Activated CD4-positive, alpha-beta T cell treated with anti-CD3 and anti-CD28 coated beads for 36 hours (primary cell): Measurements from ENCODE around the gene GREB1. TPM values are rescaled to one million over a fixed set of nuclear protein-coding genes. Genes with fewer than 3 reads are reported as not detected.

Source experiments
- ATAC-seq: fragments of 200-7000 bp; cut with Tn5 transposase; one replicate; pipeline ENCODE4 v1.10.0; 2021; ENCODE audit warnings: mild to moderate bottlenecking, moderate library complexity
- CTCF ChIA-PET: fragments of 350-600 bp; sonication (Branson Sonifier 250); formaldehyde crosslinking; loops from one replicate; lab custom pipeline; 2021; ENCODE audit warnings: antibody characterized with exemption; lab: Charles Lee
- POLR2A ChIA-PET: fragments of 350-600 bp; sonication (Branson Sonifier 250); formaldehyde crosslinking; loops from one replicate; lab custom pipeline; 2021; ENCODE audit warnings: antibody characterized with exemption, inconsistent platforms; lab: Charles Lee
- DNase-seq: peaks from one replicate; pipeline ENCODE4 v3.0.0-alpha.2; 2020
- H3K27ac Mint-ChIP-seq: one replicate; pipeline ENCODE4 v1.8.0; 2021; ENCODE audit warnings: mixed read lengths
- H3K27me3 Mint-ChIP-seq: one replicate; pipeline ENCODE4 v1.8.0; 2021; ENCODE audit warnings: mixed read lengths
- H3K36me3 Mint-ChIP-seq: one replicate; pipeline ENCODE4 v1.8.0; 2021; ENCODE audit warnings: low read depth, mixed read lengths
- H3K4me1 Mint-ChIP-seq: one replicate; pipeline ENCODE4 v1.8.0; 2021; ENCODE audit warnings: mixed read lengths
- H3K4me3 Mint-ChIP-seq: one replicate; pipeline ENCODE4 v1.8.0; 2021; ENCODE audit warnings: mild to moderate bottlenecking, moderate library complexity, mixed read lengths
- H3K9me3 Mint-ChIP-seq: one replicate; pipeline ENCODE4 v1.8.0; 2021; ENCODE audit warnings: low read depth, mixed read lengths
- intact Hi-C, 2 experiments: fragments of 100-400 bp; cut with DNase I in 1 of 2; cut with micrococcal nuclease in 1 of 2; formaldehyde crosslinking; loops; one replicate each; pipeline versions ENCODE4 v1.14.2 to v1.15.1; 2022 to 2024; cut with DNase I, micrococcal nuclease
- total RNA-seq, 2 experiments: library from RNA; stranded (reverse); gene quantifications; one replicate each; pipeline ENCODE4 v1.2.3, GENCODE V29; 2021

The GREB1 gene
- total RNA-seq, 2 experiments from 2014 or later: 0.57 to 0.65 TPM

DNA sequence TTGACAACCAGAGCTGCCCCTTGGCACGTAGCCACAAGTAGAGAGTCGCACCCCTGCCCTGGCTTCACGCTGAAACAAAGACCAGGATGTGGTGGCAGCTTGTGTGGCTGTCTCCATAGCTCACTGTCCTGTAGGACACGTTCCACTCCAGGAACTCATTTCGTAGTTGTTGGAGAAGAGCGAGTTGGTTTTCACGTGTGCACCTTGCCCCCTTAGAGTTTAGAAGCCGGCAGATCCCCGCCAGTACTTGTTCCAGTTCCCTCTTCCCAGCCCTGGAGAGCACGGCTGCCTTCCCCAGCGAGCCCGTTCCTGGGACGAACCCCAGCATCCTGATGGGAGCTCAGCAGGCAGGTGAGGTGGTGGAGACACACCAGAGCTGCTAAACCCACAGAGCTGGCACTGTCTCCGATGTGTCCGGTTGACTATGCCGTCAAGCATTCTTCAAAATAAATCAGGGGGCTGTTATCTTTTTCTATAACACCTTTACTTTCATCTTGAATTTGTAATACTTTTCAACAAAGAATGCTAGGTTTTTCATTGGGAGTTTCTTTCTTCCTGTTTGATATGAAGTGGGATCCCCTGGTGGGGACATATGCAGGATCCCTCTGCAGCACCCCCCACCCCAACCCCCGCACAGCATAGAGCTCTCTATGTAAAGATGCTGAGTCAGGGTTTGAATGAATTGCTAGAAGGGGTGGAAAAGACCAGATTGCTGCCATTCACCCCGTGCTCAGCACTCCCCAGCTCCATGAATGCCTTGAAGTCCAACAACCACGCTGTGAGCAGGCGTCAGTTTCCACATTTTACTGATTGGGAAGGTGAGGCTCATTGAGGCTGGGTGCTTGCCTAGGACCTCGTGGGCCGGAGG, 44.5 kb downstream of the GREB1 start:
- H3K4me3 Mint-ChIP-seq: no peak overlapping the region
- H3K9me3 Mint-ChIP-seq: no peaks in the 10 kb centered on the region

GRCh38 chr2:11578986-11579774, 45.3 kb downstream of the GREB1 start:
- CTCF ChIA-PET: interaction anchor here (1.1 to 10.9 kb wide), 3 partner anchors 100 to 767 kb away, joined by 3 to 133 read pairs (median 4); partner anchors contain the start of gene PDIA6
- H3K27me3 Mint-ChIP-seq: peaks cover 2% of the 10 kb centered on the region
- no peaks in the 10 kb centered on the region for H3K36me3 Mint-ChIP-seq
- intact Hi-C loops: no loop called here
- peaks cover 15% of the 10 kb centered on the region for H3K4me1 Mint-ChIP-seq
- H3K27ac Mint-ChIP-seq: no peak overlapping the region
- DNase-seq: no peak
- ATAC-seq: no peak
- POLR2A ChIA-PET: no interaction called here
- H3K4me3 Mint-ChIP-seq: no peak overlapping the region
- no peaks in the 10 kb centered on the region for H3K9me3 Mint-ChIP-seq

More for the DNA sequence above, 44.5 kb downstream of the GREB1 start:
- H3K27me3 Mint-ChIP-seq: no peaks in the 10 kb centered on the region
- POLR2A ChIA-PET: no interaction called here
- DNase-seq (no peak), ATAC-seq (no peak)
- CTCF ChIA-PET: interaction anchor here (1.1 to 2.0 kb wide), 2 partner anchors 13 to 766 kb away, joined by 3 to 7 read pairs; partner anchors contain the start of gene PDIA6
- intact Hi-C loops: no loop called here
- no peak overlapping the region for H3K27ac Mint-ChIP-seq
- H3K4me1 Mint-ChIP-seq: peaks cover 6% of the 10 kb centered on the region
- H3K36me3 Mint-ChIP-seq: no peaks in the 10 kb centered on the region

- intact Hi-C loops: loop anchor here (5.0 kb wide), 2 partner anchors 197 to 748 kb away; no protein-coding TSS in a partner anchor
These were observed 46.2 kb downstream of the GREB1 start for GRCh38 chr2:11579867-11580659.

GRCh38 chr2:11580697-11581096, 46.9 kb downstream of the GREB1 start:
- DNase-seq: no peak
- H3K4me3 Mint-ChIP-seq: no peak overlapping the region
- peaks cover 9% of the 10 kb centered on the region for H3K27me3 Mint-ChIP-seq
- ChIA-PET CTCF (interaction anchor here (0.7 to 10.9 kb wide), 4 partner anchors 102 to 746 kb away, joined by 3 to 133 read pairs (median 32); a partner anchor contains a TSS), POLR2A (no interaction called here)
- H3K4me1 Mint-ChIP-seq: peaks cover 18% of the 10 kb centered on the region
- ATAC-seq: no peak
- intact Hi-C loops: loop anchor here (5.0 kb wide), 2 partner anchors 197 to 748 kb away; no protein-coding TSS in a partner anchor
- no peaks in the 10 kb centered on the region for H3K9me3 Mint-ChIP-seq
- H3K36me3 Mint-ChIP-seq: no peaks in the 10 kb centered on the region
- H3K27ac Mint-ChIP-seq: no peak overlapping the region

More at GRCh38 chr2:11579867-11580659, 46.2 kb downstream of the GREB1 start:
- H3K36me3 Mint-ChIP-seq: no peaks in the 10 kb centered on the region
- H3K27me3 Mint-ChIP-seq: peaks cover 2% of the 10 kb centered on the region
- CTCF ChIA-PET: interaction anchor here (1.2 to 10.9 kb wide), 2 partner anchors 101 to 447 kb away, joined by 4 to 133 read pairs; a partner anchor contains a TSS
- H3K9me3 Mint-ChIP-seq: no peaks in the 10 kb centered on the region
- POLR2A ChIA-PET: no interaction called here
- H3K4me1 Mint-ChIP-seq: peaks cover 18% of the 10 kb centered on the region
- no peak for ATAC-seq
- no peak overlapping the region for H3K27ac Mint-ChIP-seq
- no peak overlapping the region for H3K4me3 Mint-ChIP-seq
- peak; percentile 22 for DNase-seq

- intact Hi-C loops: loop anchor here (5.0 kb wide), 2 partner anchors 196 to 749 kb away; no protein-coding TSS in a partner anchor
- POLR2A ChIA-PET: no interaction called here
- Mint-ChIP-seq H3K27me3 (peaks cover 10% of the 10 kb centered on the region), H3K9me3 (no peaks in the 10 kb centered on the region), H3K4me3 (no peak overlapping the region), H3K4me1 (peaks cover 18% of the 10 kb centered on the region), H3K27ac (no peak overlapping the region), H3K36me3 (no peaks in the 10 kb centered on the region)
- DNase-seq (no peak), ATAC-seq (no peak)
- CTCF ChIA-PET: interaction anchor here (0.6 to 10.9 kb wide), 10 partner anchors 18 to 746 kb away, joined by 3 to 133 read pairs (median 4); a partner anchor contains a TSS
These were observed 47.4 kb downstream of the GREB1 start for GRCh38 chr2:11581124-11581796.

DNA sequence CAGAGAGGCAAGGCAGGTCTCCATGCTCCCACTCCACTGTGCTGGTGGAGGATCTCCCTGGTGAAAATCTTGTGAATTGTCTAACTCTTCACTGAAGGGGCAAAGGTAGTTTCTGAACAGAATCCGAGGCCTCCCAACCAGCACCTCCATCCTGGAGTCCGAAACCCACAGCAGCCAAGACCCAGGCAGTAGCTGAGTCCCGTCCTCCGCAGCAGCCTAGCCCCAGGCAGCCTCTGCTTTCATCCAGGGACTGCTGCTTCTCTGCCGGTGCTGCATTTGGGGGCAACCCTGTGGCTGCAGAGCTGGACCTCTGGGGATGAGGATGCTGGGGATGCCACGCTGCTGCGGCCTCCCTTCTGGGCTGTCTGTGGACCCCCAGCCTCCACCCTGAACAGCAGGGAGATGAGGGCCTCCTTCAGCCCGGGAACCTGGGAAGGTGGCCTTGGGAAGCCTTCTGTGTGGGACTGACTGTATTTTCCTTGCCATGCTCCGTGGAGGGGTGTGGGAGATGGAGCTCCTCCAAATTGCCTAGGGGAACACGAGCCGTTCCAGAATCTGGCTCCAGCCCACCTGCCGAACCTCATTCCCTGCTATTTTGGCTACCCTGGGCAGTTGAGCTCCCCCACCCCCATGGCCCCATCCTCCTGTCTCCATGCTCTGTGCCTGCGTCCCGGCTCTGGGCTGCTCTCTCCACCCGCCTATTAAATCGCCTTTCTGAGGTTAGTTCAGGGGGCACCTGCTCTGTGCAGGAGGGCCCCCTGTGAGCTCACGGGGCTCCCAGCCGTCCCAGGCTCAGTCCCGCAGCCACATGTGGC, 48.2 kb downstream of the GREB1 start:
- CTCF ChIA-PET: interaction anchor here (0.5 to 10.9 kb wide), 25 partner anchors 8 to 1243 kb away, joined by 3 to 133 read pairs (median 6); partner anchors contain the start of genes E2F6 and SLC66A3
- H3K27ac Mint-ChIP-seq: no peak overlapping the region
- H3K27me3 Mint-ChIP-seq: peaks cover 10% of the 10 kb centered on the region
- DNase-seq (no peak), ATAC-seq (no peak)
- POLR2A ChIA-PET: interaction anchor here (0.6 kb wide), 1 partner anchor 169 kb away, joined by 3 read pairs; no protein-coding TSS in a partner anchor
- intact Hi-C loops: loop anchor here (5.0 kb wide), 2 partner anchors 195 to 750 kb away; no protein-coding TSS in a partner anchor
- H3K4me3 Mint-ChIP-seq: no peak overlapping the region
- no peaks in the 10 kb centered on the region for H3K9me3 Mint-ChIP-seq
- H3K4me1 Mint-ChIP-seq: peaks cover 18% of the 10 kb centered on the region
- H3K36me3 Mint-ChIP-seq: no peaks in the 10 kb centered on the region

DNA sequence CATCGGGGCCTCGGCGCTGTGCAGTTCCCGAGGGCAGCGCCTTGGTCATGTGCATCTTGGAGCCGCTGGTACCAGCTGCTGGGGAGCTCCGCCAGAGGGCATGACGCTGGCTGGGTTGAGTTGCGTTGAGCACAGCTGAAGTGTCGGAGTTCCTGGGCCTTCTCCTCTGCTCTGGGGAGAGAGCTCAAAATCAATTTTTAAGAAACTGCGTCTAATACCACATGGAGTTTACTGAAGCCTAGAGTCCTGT, 48.7 kb downstream of the GREB1 start:
- no peaks in the 10 kb centered on the region for H3K36me3 Mint-ChIP-seq
- H3K4me1 Mint-ChIP-seq: peaks cover 18% of the 10 kb centered on the region
- intact Hi-C loops: loop anchor here (5.0 kb wide), 2 partner anchors 195 to 750 kb away; no protein-coding TSS in a partner anchor
- CTCF ChIA-PET: interaction anchor here (0.5 to 10.9 kb wide), 23 partner anchors 8 to 1242 kb away, joined by 3 to 133 read pairs (median 7); partner anchors contain the start of genes E2F6 and SLC66A3
- no peak overlapping the region for H3K27ac Mint-ChIP-seq
- H3K27me3 Mint-ChIP-seq: peaks cover 10% of the 10 kb centered on the region
- DNase-seq (no peak), ATAC-seq (no peak)
- H3K4me3 Mint-ChIP-seq: no peak overlapping the region
- no peaks in the 10 kb centered on the region for H3K9me3 Mint-ChIP-seq
- POLR2A ChIA-PET: interaction anchor here (0.6 kb wide), 1 partner anchor 168 kb away, joined by 3 read pairs; no protein-coding TSS in a partner anchor

GRCh38 chr2:11582862-11583752, 49.3 kb downstream of the GREB1 start:
- intact Hi-C loops: loop anchor here (5.0 kb wide), 2 partner anchors 194 to 751 kb away; no protein-coding TSS in a partner anchor
- peaks cover 10% of the 10 kb centered on the region for H3K27me3 Mint-ChIP-seq
- H3K4me1 Mint-ChIP-seq: peaks cover 18% of the 10 kb centered on the region
- no peak overlapping the region for H3K27ac Mint-ChIP-seq
- CTCF ChIA-PET: interaction anchor here (0.5 to 10.9 kb wide), 31 partner anchors 9 to 859 kb away, joined by 3 to 133 read pairs (median 6); partner anchors contain the start of genes E2F6 and SLC66A3
- DNase-seq (peak; percentile 82), ATAC-seq (no peak)
- no peaks in the 10 kb centered on the region for H3K36me3 Mint-ChIP-seq
- no peaks in the 10 kb centered on the region for H3K9me3 Mint-ChIP-seq
- POLR2A ChIA-PET: no interaction called here
- H3K4me3 Mint-ChIP-seq: no peak overlapping the region
